H9 (cell line): ENCODE data around the gene MYB. TPM values are rescaled to one million over a fixed set of nuclear protein-coding genes. Genes with fewer than 3 reads are reported as not detected.
A peak's percentile ranks its signal among the peaks of the same experiment; 100 is the strongest.

Source experiments
- DNase-seq: peaks from one replicate; pipeline ENCODE4 v3.0.0-alpha.2; 2017
- H2AFZ ChIP-seq: one replicate; pipeline ENCODE4 v1.6.1; 2013; ENCODE audit warnings: mild to moderate bottlenecking, low read length, control low read depth, moderate library complexity
- H2AK5ac ChIP-seq: 2 replicates; pipeline ENCODE4 v1.6.1; 2013; ENCODE audit warnings: low read length, control low read depth, mixed read lengths; ENCODE audit not compliant: insufficient read length
- H2BK120ac ChIP-seq: one replicate; pipeline ENCODE4 v1.6.1; 2013; ENCODE audit warnings: low read depth, mild to moderate bottlenecking, low read length, control low read depth, inconsistent platforms; ENCODE audit not compliant: poor library complexity, severe bottlenecking
- H2BK12ac ChIP-seq: 2 replicates; pipeline ENCODE4 v1.6.1; 2013; ENCODE audit warnings: low read length, control low read depth, mixed read lengths, low read depth; ENCODE audit not compliant: insufficient read length
- H2BK15ac ChIP-seq: 2 replicates; pipeline ENCODE4 v1.6.1; 2013; ENCODE audit warnings: low read depth, low read length, control low read depth
- H2BK20ac ChIP-seq: one replicate; pipeline ENCODE4 v1.6.1; 2013; ENCODE audit warnings: low read depth, mild to moderate bottlenecking, low read length, control low read depth, inconsistent platforms; ENCODE audit not compliant: poor library complexity, severe bottlenecking
- H2BK5ac ChIP-seq: 2 replicates; pipeline ENCODE4 v1.6.1; 2013; ENCODE audit warnings: low read length, control low read depth, mixed read lengths; ENCODE audit not compliant: insufficient read length
- H3K14ac ChIP-seq: 2 replicates; pipeline ENCODE4 v1.6.1; 2013; ENCODE audit warnings: low read length, control low read depth; ENCODE audit not compliant: insufficient read depth
- H3K18ac ChIP-seq: 2 replicates; pipeline ENCODE4 v1.6.1; 2013; ENCODE audit warnings: low read depth, mild to moderate bottlenecking, mixed read lengths, low read length, control low read depth; ENCODE audit not compliant: insufficient read length
- H3K23ac ChIP-seq: 2 replicates; pipeline ENCODE4 v1.6.1; 2013; ENCODE audit warnings: low read length, control low read depth, mixed read lengths, low read depth; ENCODE audit not compliant: insufficient read length
- H3K23me2 ChIP-seq: 2 replicates; pipeline ENCODE4 v1.6.1; 2013; ENCODE audit warnings: low read depth, mild to moderate bottlenecking, mixed read lengths, low read length, control low read depth; ENCODE audit not compliant: insufficient read length, poor library complexity, severe bottlenecking
- H3K27ac ChIP-seq: 2 replicates; pipeline ENCODE4 v1.5.1; 2013; ENCODE audit warnings: low read length, control low read depth, mixed read lengths, low read depth; ENCODE audit not compliant: insufficient read length
- H3K27me3 ChIP-seq: 2 replicates; pipeline ENCODE4 v1.6.1; 2013; ENCODE audit warnings: low read length, control low read depth, inconsistent platforms; ENCODE audit not compliant: insufficient read depth
- H3K4ac ChIP-seq: 2 replicates; pipeline ENCODE4 v1.6.1; 2013; ENCODE audit warnings: low read depth, mild to moderate bottlenecking, control low read depth, inconsistent platforms, low read length, moderate library complexity
- H3K4me1 ChIP-seq: 2 replicates; pipeline ENCODE4 v1.6.1; 2013; ENCODE audit warnings: low read length, control low read depth, inconsistent platforms; ENCODE audit not compliant: insufficient read depth
- H3K4me2 ChIP-seq: 2 replicates; pipeline ENCODE4 v1.6.1; 2013; ENCODE audit warnings: low read length, control low read depth, mixed read lengths; ENCODE audit not compliant: insufficient read length, insufficient read depth
- H3K56ac ChIP-seq: 2 replicates; pipeline ENCODE4 v1.6.1; 2013; ENCODE audit warnings: low read depth, mild to moderate bottlenecking, mixed read lengths, low read length, control low read depth; ENCODE audit not compliant: insufficient read length
- H3K79me1 ChIP-seq: 2 replicates; pipeline ENCODE4 v1.6.1; 2013; ENCODE audit warnings: low read depth, mild to moderate bottlenecking, moderate library complexity, low read length, control low read depth, inconsistent platforms; ENCODE audit not compliant: insufficient read depth, poor library complexity, severe bottlenecking
- H3K79me2 ChIP-seq: 2 replicates; pipeline ENCODE4 v1.6.1; 2013; ENCODE audit warnings: low read length, control low read depth, inconsistent platforms; ENCODE audit not compliant: insufficient read depth
- H3K9ac ChIP-seq: 2 replicates; pipeline ENCODE4 v1.6.1; 2013; ENCODE audit warnings: low read length, control low read depth, mixed read lengths; ENCODE audit not compliant: insufficient read length; ENCODE audit errors: extremely low read depth
- H3K9me3 ChIP-seq: one replicate; pipeline ENCODE4 v1.6.1; 2013; ENCODE audit warnings: low read depth, low read length, inconsistent platforms; ENCODE audit not compliant: control insufficient read depth
- H3T11ph ChIP-seq: one replicate; pipeline ENCODE4 v1.6.1; 2013; ENCODE audit warnings: mild to moderate bottlenecking, low read length, control low read depth, inconsistent platforms
- H4K20me1 ChIP-seq: one replicate; pipeline ENCODE4 v1.6.1; 2013; ENCODE audit not compliant: control insufficient read depth, insufficient read length, insufficient read depth
- H4K5ac ChIP-seq: 2 replicates; pipeline ENCODE4 v1.6.1; 2013; ENCODE audit warnings: low read depth, mild to moderate bottlenecking, mixed read lengths, low read length, control low read depth; ENCODE audit not compliant: insufficient read length
- H4K8ac ChIP-seq: replicated peaks from 2 replicates; pipeline ENCODE4 v1.6.1; 2013; ENCODE audit warnings: low read length, control low read depth, mixed read lengths, low read depth; ENCODE audit not compliant: insufficient read length
- H4K91ac ChIP-seq: 2 replicates; pipeline ENCODE4 v1.6.1; 2013; ENCODE audit warnings: low read depth, mild to moderate bottlenecking, moderate library complexity, mixed read lengths, low read length, control low read depth; ENCODE audit not compliant: insufficient read length
- H3K27ac Mint-ChIP-seq, 3 experiments: 2 replicates in 2 of 3; 3 replicates in 1 of 3; pipeline ENCODE4 v1.8.0; 2020 to 2021; ENCODE audit warnings: mixed read lengths in 3 of 3, mild to moderate bottlenecking in 1 of 3, moderate library complexity in 1 of 3
- H3K27me3 Mint-ChIP-seq: 2 replicates; pipeline ENCODE4 v1.8.0; 2021; ENCODE audit warnings: low read depth, mild to moderate bottlenecking, moderate library complexity, mixed read lengths
- H3K36me3 Mint-ChIP-seq, 3 experiments: 2 replicates in 2 of 3; 3 replicates in 1 of 3; pipeline ENCODE4 v1.8.0; 2020 to 2021; ENCODE audit warnings: low read depth in 3 of 3, mixed read lengths in 3 of 3; ENCODE audit not compliant: insufficient read depth in 1 of 3
- H3K4me1 Mint-ChIP-seq, 2 experiments: 2 replicates each; pipeline ENCODE4 v1.8.0; 2020; ENCODE audit warnings: mixed read lengths in 2 of 2
- H3K4me3 Mint-ChIP-seq, 2 experiments: 2 replicates in 1 of 2; 3 replicates in 1 of 2; pipeline ENCODE4 v1.8.0; 2020 to 2021; ENCODE audit warnings: mild to moderate bottlenecking in 2 of 2, mixed read lengths in 2 of 2, moderate library complexity in 1 of 2
- H3K9me3 Mint-ChIP-seq, 2 experiments: 2 replicates in 1 of 2; 3 replicates in 1 of 2; pipeline ENCODE4 v1.8.0; 2020; ENCODE audit warnings: mild to moderate bottlenecking in 2 of 2, mixed read lengths in 2 of 2, moderate library complexity in 1 of 2
- CTCF ChIP-seq: fragments of 200-600 bp; sonication (generic); conservative IDR thresholded peaks from 3 replicates; pipeline ENCODE4 v1.8.0; 2021; ENCODE audit warnings: antibody characterized with exemption, mild to moderate bottlenecking
- WGBS: extraction: QIAGEN DNeasy Blood & Tissue Kit; methylation state at CpG from one replicate; pipeline ENCODE4 v1.1.7; 2013; ENCODE audit warnings: missing lambda C conversion rate, low lambda C conversion rate, mixed read lengths; ENCODE audit not compliant: insufficient read length; ENCODE audit errors: extremely low coverage; 5-methylcytosine and 5-hydroxymethylcytosine counted together
- total RNA-seq: library from RNA; stranded (reverse); gene quantifications from 2 replicates; pipeline ENCODE4 v1.2.1, GENCODE V29; 2021

The MYB gene
- total RNA-seq, 1 experiment from 2014 or later = 5.8 TPM

- H3K27me3 Mint-ChIP-seq = no peaks in the 10 kb centered on the region
- H3K27me3 ChIP-seq = no peaks in the 10 kb centered on the region
- no peak for TF ChIP-seq CTCF
- H3K23ac ChIP-seq = no peak overlapping the region
- H2BK20ac ChIP-seq = no peak overlapping the region
- H3K23me2 ChIP-seq = no peaks in the 10 kb centered on the region
- no peak overlapping the region for H3K4me3 Mint-ChIP-seq
- H3K18ac ChIP-seq = no peak overlapping the region
- H3K79me1 ChIP-seq = no peaks in the 10 kb centered on the region
- no peaks in the 10 kb centered on the region for H3K9me3 Mint-ChIP-seq
- no peak overlapping the region for H4K5ac ChIP-seq
- DNase-seq = no peak
- no peak overlapping the region for H3K9ac ChIP-seq
- no peak overlapping the region for H2BK15ac ChIP-seq
- H3K79me2 ChIP-seq = no peaks in the 10 kb centered on the region
- H3K4me1 ChIP-seq = no peaks in the 10 kb centered on the region
- no peak overlapping the region for H4K91ac ChIP-seq
- H3K9me3 ChIP-seq = no peaks in the 10 kb centered on the region
- H3K27ac Mint-ChIP-seq = peak overlapping the region in 1 of 3 experiments; percentile 5; a peak in 1 of 7 replicates
- H3K4me1 Mint-ChIP-seq = no peaks in the 10 kb centered on the region
- H2BK120ac ChIP-seq = no peak overlapping the region
- no peak overlapping the region for H2BK5ac ChIP-seq
- H4K8ac ChIP-seq = no peak overlapping the region
- no peaks in the 10 kb centered on the region for H4K20me1 ChIP-seq
- no CpG with 5 or more reads among the region's 3 CpGs for WGBS
- no peak overlapping the region for H3K4ac ChIP-seq
- no peak overlapping the region for H3K27ac ChIP-seq
- no peak overlapping the region for H3T11ph ChIP-seq
- no peak overlapping the region for H3K14ac ChIP-seq
- H3K36me3 Mint-ChIP-seq = no peaks in the 10 kb centered on the region
- no peak overlapping the region for H2AFZ ChIP-seq
- no peak overlapping the region for H2BK12ac ChIP-seq
- no peak overlapping the region for H3K4me2 ChIP-seq
- no peak overlapping the region for H2AK5ac ChIP-seq
- H3K56ac ChIP-seq = no peak overlapping the region
Observed at GRCh38 chr6:135170849-135171248, 10.3 kb upstream of the MYB start.
